ENCODE measurements around the gene HEXB.
A peak's percentile ranks its signal among the peaks of the same experiment; 100 is the strongest.

Gene HEXB

DNA sequence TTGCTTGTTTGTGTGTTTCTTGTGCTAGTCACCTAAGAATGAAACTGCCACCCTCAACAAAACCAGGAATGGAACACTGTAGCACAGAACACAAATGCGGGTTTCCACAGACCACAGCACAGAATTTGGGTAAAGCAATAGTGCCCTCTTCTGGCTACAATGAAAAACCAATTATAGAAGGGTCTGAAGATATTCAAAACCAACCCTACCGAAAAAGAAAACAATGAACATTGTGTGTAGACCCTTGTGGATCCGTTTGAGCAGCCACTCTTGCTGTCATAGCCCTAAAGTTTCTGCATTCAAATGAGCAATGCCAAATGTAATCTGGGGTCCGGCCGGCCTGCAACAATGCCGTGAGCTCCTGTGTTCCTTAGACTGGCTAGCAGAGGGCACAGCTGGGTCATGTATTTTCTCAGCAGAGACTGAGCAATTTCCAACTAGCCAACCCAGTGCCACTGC lies 36.2 kb upstream of the HEXB start:
- Histone ChIP-seq H3K27me3 (ENCODE audit: insufficient read depth, poor library complexity, severe bottlenecking) (no peaks in the 10 kb centered on the region), H3K4me3 (replicated peaks; ENCODE audit: insufficient read depth, low read length) (no peak overlapping the region), H3K27ac (replicated peaks) (no peak overlapping the region)
- DNase-seq (ENCODE audit: low read depth in 1 of 2, low spot score in 1 of 2) = peak in 1 of 2 experiments; percentile 4
- TF ChIP-seq SPI1 (IDR thresholded peaks at IDR 0.05; ENCODE audit: borderline replicate concordance, low read depth) = no peak
- no peak for TF ChIP-seq POLR2AphosphoS5 (IDR thresholded peaks at IDR 0.05; ENCODE audit: low read depth)

DNA sequence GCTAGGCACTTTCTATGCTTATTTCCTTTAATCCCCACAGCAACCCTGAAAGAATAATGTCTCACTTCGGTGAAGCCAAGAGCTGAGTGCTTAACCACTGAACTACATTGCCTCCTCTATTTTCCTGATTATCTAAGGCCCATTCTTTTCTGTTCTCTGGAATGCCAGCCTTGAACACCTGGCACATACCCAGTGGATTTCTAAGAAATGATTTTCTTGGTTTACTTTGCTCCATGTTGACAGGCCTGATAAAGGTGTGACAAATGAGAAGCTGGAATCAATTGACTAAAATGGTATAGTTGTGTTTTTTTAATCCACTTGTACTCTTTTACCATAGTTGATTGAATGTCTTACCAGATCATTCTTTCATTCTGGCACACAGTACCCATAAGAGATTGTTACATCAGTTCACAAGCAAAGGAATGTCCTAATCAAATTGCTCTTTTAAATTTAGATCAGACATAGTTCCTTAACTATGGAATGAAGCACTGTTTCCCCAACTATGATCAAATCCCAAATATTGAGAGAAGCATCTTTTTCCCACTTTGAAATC lies 35.5 kb upstream of the HEXB start:
- no peak overlapping the region for H3K4me3 ChIP-seq (replicated peaks; ENCODE audit: insufficient read depth, low read length)
- no peak overlapping the region for H3K27ac ChIP-seq (replicated peaks)
- H3K27me3 ChIP-seq (ENCODE audit: insufficient read depth, poor library complexity, severe bottlenecking) = no peaks in the 10 kb centered on the region
- no peak for DNase-seq (ENCODE audit: low read depth in 1 of 2, low spot score in 1 of 2)
- TF ChIP-seq, protein P1, sequence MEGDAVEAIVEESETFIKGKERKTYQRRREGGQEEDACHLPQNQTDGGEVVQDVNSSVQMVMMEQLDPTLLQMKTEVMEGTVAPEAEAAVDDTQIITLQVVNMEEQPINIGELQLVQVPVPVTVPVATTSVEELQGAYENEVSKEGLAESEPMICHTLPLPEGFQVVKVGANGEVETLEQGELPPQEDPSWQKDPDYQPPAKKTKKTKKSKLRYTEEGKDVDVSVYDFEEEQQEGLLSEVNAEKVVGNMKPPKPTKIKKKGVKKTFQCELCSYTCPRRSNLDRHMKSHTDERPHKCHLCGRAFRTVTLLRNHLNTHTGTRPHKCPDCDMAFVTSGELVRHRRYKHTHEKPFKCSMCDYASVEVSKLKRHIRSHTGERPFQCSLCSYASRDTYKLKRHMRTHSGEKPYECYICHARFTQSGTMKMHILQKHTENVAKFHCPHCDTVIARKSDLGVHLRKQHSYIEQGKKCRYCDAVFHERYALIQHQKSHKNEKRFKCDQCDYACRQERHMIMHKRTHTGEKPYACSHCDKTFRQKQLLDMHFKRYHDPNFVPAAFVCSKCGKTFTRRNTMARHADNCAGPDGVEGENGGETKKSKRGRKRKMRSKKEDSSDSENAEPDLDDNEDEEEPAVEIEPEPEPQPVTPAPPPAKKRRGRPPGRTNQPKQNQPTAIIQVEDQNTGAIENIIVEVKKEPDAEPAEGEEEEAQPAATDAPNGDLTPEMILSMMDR (IDR thresholded peaks at IDR 0.05; ENCODE audit: insufficient read depth, low read length) = no peak
- TF ChIP-seq, protein P2, sequence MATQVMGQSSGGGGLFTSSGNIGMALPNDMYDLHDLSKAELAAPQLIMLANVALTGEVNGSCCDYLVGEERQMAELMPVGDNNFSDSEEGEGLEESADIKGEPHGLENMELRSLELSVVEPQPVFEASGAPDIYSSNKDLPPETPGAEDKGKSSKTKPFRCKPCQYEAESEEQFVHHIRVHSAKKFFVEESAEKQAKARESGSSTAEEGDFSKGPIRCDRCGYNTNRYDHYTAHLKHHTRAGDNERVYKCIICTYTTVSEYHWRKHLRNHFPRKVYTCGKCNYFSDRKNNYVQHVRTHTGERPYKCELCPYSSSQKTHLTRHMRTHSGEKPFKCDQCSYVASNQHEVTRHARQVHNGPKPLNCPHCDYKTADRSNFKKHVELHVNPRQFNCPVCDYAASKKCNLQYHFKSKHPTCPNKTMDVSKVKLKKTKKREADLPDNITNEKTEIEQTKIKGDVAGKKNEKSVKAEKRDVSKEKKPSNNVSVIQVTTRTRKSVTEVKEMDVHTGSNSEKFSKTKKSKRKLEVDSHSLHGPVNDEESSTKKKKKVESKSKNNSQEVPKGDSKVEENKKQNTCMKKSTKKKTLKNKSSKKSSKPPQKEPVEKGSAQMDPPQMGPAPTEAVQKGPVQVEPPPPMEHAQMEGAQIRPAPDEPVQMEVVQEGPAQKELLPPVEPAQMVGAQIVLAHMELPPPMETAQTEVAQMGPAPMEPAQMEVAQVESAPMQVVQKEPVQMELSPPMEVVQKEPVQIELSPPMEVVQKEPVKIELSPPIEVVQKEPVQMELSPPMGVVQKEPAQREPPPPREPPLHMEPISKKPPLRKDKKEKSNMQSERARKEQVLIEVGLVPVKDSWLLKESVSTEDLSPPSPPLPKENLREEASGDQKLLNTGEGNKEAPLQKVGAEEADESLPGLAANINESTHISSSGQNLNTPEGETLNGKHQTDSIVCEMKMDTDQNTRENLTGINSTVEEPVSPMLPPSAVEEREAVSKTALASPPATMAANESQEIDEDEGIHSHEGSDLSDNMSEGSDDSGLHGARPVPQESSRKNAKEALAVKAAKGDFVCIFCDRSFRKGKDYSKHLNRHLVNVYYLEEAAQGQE (IDR thresholded peaks at IDR 0.05; ENCODE audit: insufficient replicate concordance, low read depth) = no peak
- TF ChIP-seq SPI1 (IDR thresholded peaks at IDR 0.05; ENCODE audit: borderline replicate concordance, low read depth) = no peak
- no peak for TF ChIP-seq POLR2AphosphoS5 (IDR thresholded peaks at IDR 0.05; ENCODE audit: low read depth)
- no peak for TF ChIP-seq GABPA (IDR thresholded peaks at IDR 0.05; ENCODE audit: low read depth)

DNA sequence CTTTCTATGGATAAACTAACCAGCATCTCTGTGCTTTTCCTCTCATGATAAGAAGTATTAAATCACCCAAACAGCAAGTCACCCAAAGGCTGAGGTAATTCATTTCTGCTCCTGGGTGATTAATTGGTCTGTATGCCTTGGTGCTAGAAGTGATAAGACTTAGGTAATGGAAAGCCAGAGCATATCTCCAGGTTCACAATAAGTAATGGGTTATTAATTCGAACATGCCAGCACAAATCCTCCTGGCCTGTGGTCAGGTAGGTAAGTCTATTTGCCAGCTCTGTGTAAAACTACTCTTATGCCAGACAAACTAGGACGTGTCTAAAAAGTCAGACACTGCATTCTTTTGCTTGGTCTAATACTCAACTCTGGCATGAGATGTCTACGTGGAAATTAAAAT lies 33.3 kb upstream of the HEXB start:
- DNase-seq (ENCODE audit: low read depth in 1 of 2, low spot score in 1 of 2) = no peak
- Histone ChIP-seq H3K27me3 (ENCODE audit: insufficient read depth, poor library complexity, severe bottlenecking) (no peaks in the 10 kb centered on the region), H3K27ac (replicated peaks) (no peak overlapping the region), H3K4me3 (replicated peaks; ENCODE audit: insufficient read depth, low read length) (no peak overlapping the region)
- no peak for TF ChIP-seq SPI1 (IDR thresholded peaks at IDR 0.05; ENCODE audit: borderline replicate concordance, low read depth)
- no peak for TF ChIP-seq GABPA (IDR thresholded peaks at IDR 0.05; ENCODE audit: low read depth)
- TF ChIP-seq POLR2AphosphoS5 (IDR thresholded peaks at IDR 0.05; ENCODE audit: low read depth) = no peak
- TF ChIP-seq, protein P1 (IDR thresholded peaks at IDR 0.05; ENCODE audit: insufficient read depth, low read length) = no peak
- TF ChIP-seq, protein P2 (IDR thresholded peaks at IDR 0.05; ENCODE audit: insufficient replicate concordance, low read depth) = no peak

DNA sequence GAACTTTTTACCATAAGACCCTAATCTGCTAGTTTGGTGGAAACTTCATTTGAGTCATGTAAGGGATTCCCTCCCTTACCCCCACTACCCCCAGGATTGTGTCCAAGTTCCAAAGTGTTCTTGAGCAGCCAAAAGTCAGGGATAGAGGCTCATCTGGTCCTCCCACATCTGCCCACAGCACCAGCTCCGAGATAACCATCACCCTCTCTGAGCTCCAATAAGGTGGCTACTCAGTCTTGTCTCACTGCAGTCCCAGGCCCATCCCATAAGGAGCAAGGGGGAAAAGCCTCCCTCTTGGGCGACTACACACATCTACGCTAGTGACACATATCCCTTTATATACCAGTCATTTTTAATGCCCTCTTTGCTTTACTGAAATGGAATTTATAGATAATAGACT lies 32.5 kb upstream of the HEXB start:
- no peak overlapping the region for H3K4me3 ChIP-seq (replicated peaks; ENCODE audit: insufficient read depth, low read length)
- TF ChIP-seq SPI1 (IDR thresholded peaks at IDR 0.05; ENCODE audit: borderline replicate concordance, low read depth) (no peak), POLR2AphosphoS5 (IDR thresholded peaks at IDR 0.05; ENCODE audit: low read depth) (no peak), GABPA (IDR thresholded peaks at IDR 0.05; ENCODE audit: low read depth) (no peak)
- TF ChIP-seq, protein P2 (IDR thresholded peaks at IDR 0.05; ENCODE audit: insufficient replicate concordance, low read depth) = no peak
- TF ChIP-seq, protein P1 (IDR thresholded peaks at IDR 0.05; ENCODE audit: insufficient read depth, low read length) = no peak
- H3K27ac ChIP-seq (replicated peaks) = no peak overlapping the region
- DNase-seq (ENCODE audit: low read depth in 1 of 2, low spot score in 1 of 2) = no peak
- H3K27me3 ChIP-seq (ENCODE audit: insufficient read depth, poor library complexity, severe bottlenecking) = no peaks in the 10 kb centered on the region
